IMR-90 (cell line): ENCODE data around the gene PRRG2. TPM values are rescaled to one million over a fixed set of nuclear protein-coding genes. Genes with fewer than 3 reads are reported as not detected.

ENCODE experiments used
- ATAC-seq: fragments of 200-7000 bp; cut with Tn5 transposase; 2 replicates; pipeline ENCODE4 v1.9.1; 2020; ENCODE audit warnings: low read depth, mild to moderate bottlenecking, moderate library complexity
- BruUV-seq: library from RNA; stranded (reverse); fragments of 400-500 nt; replicated peaks from 2 replicates; lab custom pipeline; 2021; lab: Mats Ljungman, UMichigan
- CTCF ChIA-PET: fragments of 300-600 bp; formaldehyde crosslinking; extraction: SDS; loops from one replicate; lab custom pipeline; 2021; ENCODE audit warnings: antibody characterized with exemption; lab: Yijun Ruan, JAX
- POLR2A ChIA-PET: fragments of 300-600 bp; sonication (Branson Sonifier 250); formaldehyde crosslinking; loops from one replicate; lab custom pipeline; 2022; ENCODE audit warnings: antibody characterized with exemption; ENCODE audit not compliant: unreplicated experiment; lab: Charles Lee
- DNase-seq: peaks from one replicate; pipeline ENCODE4 v3.0.0; 2013
- H2AFZ ChIP-seq: replicated peaks from 2 replicates; pipeline ENCODE3; 2013; ENCODE audit warnings: low read length, mild to moderate bottlenecking; ENCODE audit not compliant: poor library complexity
- H2AK5ac ChIP-seq: 2 replicates; pipeline ENCODE4 v1.6.1; 2013; ENCODE audit warnings: low read depth, low read length, inconsistent platforms
- H2AK9ac ChIP-seq: replicated peaks from 2 replicates; pipeline ENCODE3; 2013; ENCODE audit warnings: mild to moderate bottlenecking, low read depth, low read length, moderate library complexity; ENCODE audit not compliant: poor library complexity
- H2BK120ac ChIP-seq: 2 replicates; pipeline ENCODE4 v1.6.1; 2013; ENCODE audit warnings: low read depth, low read length, inconsistent platforms
- H2BK15ac ChIP-seq: 3 replicates; pipeline ENCODE4 v1.6.1; 2013; ENCODE audit warnings: low read depth, low read length, inconsistent platforms
- H2BK20ac ChIP-seq: 2 replicates; pipeline ENCODE4 v1.6.1; 2013; ENCODE audit warnings: low read depth, mild to moderate bottlenecking, inconsistent platforms, low read length, moderate library complexity
- H2BK5ac ChIP-seq: 2 replicates; pipeline ENCODE4 v1.6.1; 2013; ENCODE audit warnings: mild to moderate bottlenecking, low read depth, low read length, inconsistent platforms; ENCODE audit not compliant: poor library complexity, severe bottlenecking
- H3K14ac ChIP-seq: replicated peaks from 2 replicates; pipeline ENCODE4 v1.6.1; 2013; ENCODE audit warnings: low read depth, low read length, inconsistent platforms
- H3K18ac ChIP-seq: 2 replicates; pipeline ENCODE4 v1.6.1; 2013; ENCODE audit warnings: low read depth, low read length, control low read depth
- H3K23ac ChIP-seq: 2 replicates; pipeline ENCODE4 v1.6.1; 2013; ENCODE audit warnings: low read depth, low read length, inconsistent platforms
- H3K27ac ChIP-seq: 2 replicates; pipeline ENCODE4 v1.5.1; 2013; ENCODE audit warnings: mild to moderate bottlenecking, control low read depth, low read length; ENCODE audit not compliant: insufficient read depth
- H3K27me3 ChIP-seq: 2 replicates; pipeline ENCODE4 v1.6.1; 2013; ENCODE audit warnings: low read length; ENCODE audit not compliant: control insufficient read depth, insufficient read depth
- H3K36me3 ChIP-seq: 2 replicates; pipeline ENCODE4 v1.6.1; 2013; ENCODE audit warnings: low read length, mixed read lengths; ENCODE audit not compliant: control insufficient read depth, insufficient read depth
- H3K4ac ChIP-seq: 2 replicates; pipeline ENCODE4 v1.6.1; 2013; ENCODE audit warnings: low read depth, low read length, inconsistent platforms
- H3K4me1 ChIP-seq: 2 replicates; pipeline ENCODE4 v1.6.1; 2013; ENCODE audit warnings: low read length, mixed read lengths; ENCODE audit not compliant: control insufficient read depth, insufficient read depth
- H3K4me2 ChIP-seq: 2 replicates; pipeline ENCODE4 v1.6.1; 2013; ENCODE audit warnings: low read depth, mild to moderate bottlenecking, control low read depth, low read length, moderate library complexity
- H3K4me3 ChIP-seq: 2 replicates; pipeline ENCODE4 v1.5.1; 2013; ENCODE audit warnings: low read depth, mild to moderate bottlenecking, control low read depth, low read length, moderate library complexity; ENCODE audit not compliant: insufficient read depth
- H3K56ac ChIP-seq: 2 replicates; pipeline ENCODE4 v1.6.1; 2013; ENCODE audit warnings: low read length, inconsistent platforms; ENCODE audit not compliant: insufficient read depth; ENCODE audit errors: extremely low read depth
- H3K79me1 ChIP-seq, 2 experiments: 2 replicates each; pipeline ENCODE4 v1.6.1; 2013; ENCODE audit warnings: low read length in 2 of 2, inconsistent platforms in 1 of 2, low read depth in 1 of 2
- H3K9ac ChIP-seq: 2 replicates; pipeline ENCODE4 v1.6.1; 2013; ENCODE audit warnings: low read depth, low read length, control low read depth
- H3K9me1 ChIP-seq: 2 replicates; pipeline ENCODE4 v1.6.1; 2013; ENCODE audit warnings: low read length, inconsistent platforms; ENCODE audit not compliant: insufficient read depth
- H3K9me3 ChIP-seq: 2 replicates; pipeline ENCODE4 v1.6.1; 2013; ENCODE audit warnings: low read length; ENCODE audit not compliant: control insufficient read depth, insufficient read depth
- H4K20me1 ChIP-seq: 2 replicates; pipeline ENCODE4 v1.6.1; 2013; ENCODE audit warnings: low read length, inconsistent platforms; ENCODE audit not compliant: insufficient read depth
- H4K5ac ChIP-seq: 2 replicates; pipeline ENCODE4 v1.6.1; 2013; ENCODE audit warnings: mild to moderate bottlenecking, low read depth, low read length, control low read depth
- H4K8ac ChIP-seq, 2 experiments: 2 replicates each; pipeline ENCODE4 v1.6.1; 2013; ENCODE audit warnings: low read depth in 2 of 2, low read length in 2 of 2, control low read depth in 1 of 2, inconsistent platforms in 1 of 2
- H4K91ac ChIP-seq: 2 replicates; pipeline ENCODE4 v1.6.1; 2013; ENCODE audit warnings: low read depth, low read length, inconsistent platforms; ENCODE audit not compliant: insufficient read depth
- BHLHE40 ChIP-seq: fragments of 150-350 bp; IDR thresholded peaks from 2 replicates; pipeline ENCODE4 v1.6.1; 2016; ENCODE audit warnings: mild to moderate bottlenecking, low read depth, low read length
- USF2 ChIP-seq: fragments of 150-350 bp; IDR thresholded peaks from 2 replicates; pipeline ENCODE4 v1.6.1; 2017; ENCODE audit warnings: mild to moderate bottlenecking, antibody characterized with exemption, low read length, low read depth
- WGBS, 2 experiments: methylation state at CpG; one replicate each; pipeline versions ENCODE4 v1.1.5 to v1.1.7; 2013; ENCODE audit warnings: missing lambda C conversion rate in 2 of 2; ENCODE audit not compliant: insufficient read length in 1 of 2; ENCODE audit errors: extremely low coverage in 2 of 2; 5-methylcytosine and 5-hydroxymethylcytosine counted together
- dilution Hi-C: fragments of 300-500 bp; cut with HindIII; formaldehyde crosslinking; loops from one replicate; pipeline ENCODE4 v1.14.3; 2018; ENCODE audit warnings: low sequenced_read_pairs; ENCODE audit not compliant: unreplicated experiment
- in situ Hi-C: fragments of 300-500 bp; cut with MboI; formaldehyde crosslinking; loops from 3 replicates; pipeline ENCODE4 v1.14.3; 2019; ENCODE audit warnings: low sequenced_read_pairs, inconsistent platforms, mixed read lengths
- intact Hi-C: fragments of 100-400 bp; cut with micrococcal nuclease; formaldehyde crosslinking; loops from 2 replicates; pipeline ENCODE4 v1.10.0; 2022
- polyA plus RNA-seq, 3 experiments: library from polyadenylated mRNA; depleted of rRNA; stranded (reverse); fragments of >200 nt; gene quantifications; 2 replicates each; pipeline ENCODE4 v1.2.3, GENCODE V29; 2012; ENCODE audit warnings: low replicate concordance in 1 of 3
- total RNA-seq: library from RNA; depleted of rRNA; stranded (reverse); fragments of >200 nt; gene quantifications from 2 replicates; pipeline ENCODE4 v1.2.3, GENCODE V29; 2012

Gene PRRG2
- total and polyA plus RNA-seq, 2 of the 4 experiments (the other 2 are of a cell fraction): 0.14 to 0.54 TPM

DNA sequence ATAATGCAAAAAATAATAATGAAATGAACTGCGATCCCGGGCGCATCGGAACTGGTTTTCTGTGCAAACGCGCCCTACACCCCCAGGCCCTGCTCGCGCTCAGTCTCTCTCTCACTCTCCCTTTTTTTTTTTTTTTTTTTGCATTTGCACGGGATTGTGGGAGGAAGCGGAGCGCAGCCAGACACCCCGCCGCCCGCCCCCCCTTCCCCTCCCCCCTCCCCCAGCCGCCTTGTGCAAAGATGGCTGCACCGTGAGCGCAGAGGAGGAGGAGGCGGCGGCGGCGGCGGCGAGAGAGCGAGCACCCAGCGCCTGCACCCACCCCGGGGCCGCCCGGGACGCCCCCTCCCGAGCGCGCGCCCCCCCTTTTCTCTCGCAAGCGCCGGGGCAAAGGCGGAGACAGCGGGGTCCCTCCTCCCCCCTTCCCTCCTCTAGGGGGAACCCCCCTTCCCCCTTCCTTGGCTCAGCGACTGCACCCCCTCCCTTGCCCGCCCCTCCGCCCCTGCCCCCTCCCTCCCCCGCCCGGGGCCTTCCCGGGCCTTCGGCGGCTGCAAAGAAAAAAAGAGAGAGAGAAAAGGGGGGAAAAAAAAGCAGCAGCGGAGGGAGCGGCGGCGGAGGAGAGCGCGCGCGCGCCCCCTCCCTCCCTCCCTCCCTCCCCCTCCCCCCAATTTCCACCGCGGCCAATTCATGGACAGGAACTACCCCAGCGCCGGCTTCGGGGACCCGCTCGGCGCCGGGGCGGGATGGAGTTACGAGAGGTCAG, 10.0 kb downstream of the PRRG2 start, which contains the start of gene PRR12:
Gene PRR12 (plus strand): TSS at position 212 of the 760 bp plus-strand sequence. CDS start 473 bp downstream, at position 685.
- CTCF ChIA-PET: interaction anchor here (1.5 kb wide), 1 partner anchor 12 kb away, joined by 3 read pairs; no protein-coding TSS in a partner anchor
- no TSS peak for BruUV-seq
- no peaks in the 10 kb centered on the region for H3K27me3 ChIP-seq

More for the DNA sequence above, 10.0 kb downstream of the PRRG2 start, which contains the start of gene PRR12:
- Histone ChIP-seq H3K79me1 (peaks cover 6 to 27% of the 10 kb centered on the region in 2 experiments; a peak in 3 of 4 replicates), H4K5ac (peak within 1 kb of the TSS; percentile 69), H3K27ac (peak within 1 kb of the TSS; percentile 97), H3K9me1 (no peaks in the 10 kb centered on the region), H3K4me1 (peaks cover 7% of the 10 kb centered on the region; the same call in 1 of the 2 replicates), H2BK5ac (peak within 1 kb of the TSS; percentile 91), H3K4me3 (peak within 1 kb of the TSS; percentile 97), H4K20me1 (peaks cover 25% of the 10 kb centered on the region), H3K18ac (peak within 1 kb of the TSS; percentile 48), H2AFZ (peak within 1 kb of the TSS; percentile 86), H3K4me2 (peak within 1 kb of the TSS; percentile 94), H3K14ac (peak within 1 kb of the TSS; percentile 93), H2BK120ac (peak within 1 kb of the TSS; percentile 69), H3K9me3 (no peaks in the 10 kb centered on the region), H4K91ac (peak within 1 kb of the TSS; percentile 40), H3K4ac (peak within 1 kb of the TSS; percentile 95), H2AK5ac (peak within 1 kb of the TSS; percentile 80), H3K56ac (peak within 1 kb of the TSS; percentile 66; the same call in 1 of the 2 replicates), H2BK15ac (peak within 1 kb of the TSS; percentile 2; the same call in 1 of the 3 replicates), H3K23ac (peak within 1 kb of the TSS; percentile 86), H2BK20ac (no peak within 1 kb of the TSS), H3K9ac (peak within 1 kb of the TSS; percentile 94), H3K36me3 (peaks cover 16% of the 10 kb centered on the region), H2AK9ac (peak within 1 kb of the TSS; percentile 98), H4K8ac (peak within 1 kb of the TSS; percentile 79 to 91)
- POLR2A ChIA-PET: interaction anchor here (0.6 to 1.0 kb wide), 2 partner anchors 10 to 12 kb away, joined by 3 to 8 read pairs; no protein-coding TSS in a partner anchor
- dilution Hi-C loops (no loop called here), in situ Hi-C loops (no loop called here), intact Hi-C loops (loop anchor here (2.0 to 5.0 kb wide), 2 partner anchors 50 to 86 kb away; partner anchors contain the start of genes PRMT1 and RRAS)
- ATAC-seq (peak; percentile 39), DNase-seq (peak; percentile 67)
- 0% methylated on average over 1 of the region's 66 CpGs; no CpG with 5 or more reads in 1 of the 2 experiments for WGBS, 2 experiments
- TF ChIP-seq USF2 (no peak), BHLHE40 (peak; percentile 60; the same call in 1 of the 2 replicates)
